ENCODE data around the gene OR51M1. TPM values are rescaled to one million over a fixed set of nuclear protein-coding genes. Genes with fewer than 3 reads are reported as not detected.
"Not testable (repeated sequence)": the region's sequence is repeated elsewhere in the genome, so short reads cannot be mapped to it uniquely, and the experiment has no call there.

The OR51M1 gene
- polyA plus RNA-seq, 2 of the 4 experiments (the other 2 are of a cell fraction) = not detected

DNA sequence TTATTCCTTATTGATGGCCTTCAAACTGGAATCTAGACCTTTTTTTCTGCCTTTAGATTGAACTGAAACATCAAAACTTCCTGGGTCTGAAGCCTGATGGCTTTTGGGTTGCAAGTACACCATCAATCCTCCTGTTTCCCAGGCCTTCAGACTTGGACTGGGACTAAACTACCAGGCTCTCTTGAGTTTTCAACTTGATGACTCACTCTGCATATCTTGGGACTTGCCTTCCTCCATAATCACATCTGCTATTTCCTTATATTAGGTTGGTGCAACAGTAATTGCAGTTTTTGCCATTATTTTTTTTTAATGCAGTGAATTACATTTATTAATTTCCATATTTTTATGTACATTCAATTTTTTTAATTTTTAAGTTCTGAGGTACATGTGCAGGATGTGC is 47.3 kb upstream of the OR51M1 start:
- no peak overlapping the region for H3K4me2 ChIP-seq
- FAIRE-seq (no peak), ATAC-seq (no peak), DNase-seq (ENCODE audit: low read depth in 1 of 2, low spot score in 1 of 2) (no peak)
- no peaks in the 10 kb centered on the region for H3K9me3 ChIP-seq
- no peak overlapping the region for H3K4me3 ChIP-seq
- no peak overlapping the region for H3K27ac ChIP-seq
- POLR2A ChIA-PET = no interaction called here
- CTCF ChIA-PET = interaction anchor here (0.7 kb wide), 1 partner anchor 128 kb away, joined by 3 read pairs; no protein-coding TSS in a partner anchor
- TF ChIP-seq, protein P1, sequence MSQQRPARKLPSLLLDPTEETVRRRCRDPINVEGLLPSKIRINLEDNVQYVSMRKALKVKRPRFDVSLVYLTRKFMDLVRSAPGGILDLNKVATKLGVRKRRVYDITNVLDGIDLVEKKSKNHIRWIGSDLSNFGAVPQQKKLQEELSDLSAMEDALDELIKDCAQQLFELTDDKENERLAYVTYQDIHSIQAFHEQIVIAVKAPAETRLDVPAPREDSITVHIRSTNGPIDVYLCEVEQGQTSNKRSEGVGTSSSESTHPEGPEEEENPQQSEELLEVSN (IDR thresholded peaks at IDR 0.05; ENCODE audit: borderline replicate concordance, low read depth) = no peak
- TF ChIP-seq, protein P2, sequence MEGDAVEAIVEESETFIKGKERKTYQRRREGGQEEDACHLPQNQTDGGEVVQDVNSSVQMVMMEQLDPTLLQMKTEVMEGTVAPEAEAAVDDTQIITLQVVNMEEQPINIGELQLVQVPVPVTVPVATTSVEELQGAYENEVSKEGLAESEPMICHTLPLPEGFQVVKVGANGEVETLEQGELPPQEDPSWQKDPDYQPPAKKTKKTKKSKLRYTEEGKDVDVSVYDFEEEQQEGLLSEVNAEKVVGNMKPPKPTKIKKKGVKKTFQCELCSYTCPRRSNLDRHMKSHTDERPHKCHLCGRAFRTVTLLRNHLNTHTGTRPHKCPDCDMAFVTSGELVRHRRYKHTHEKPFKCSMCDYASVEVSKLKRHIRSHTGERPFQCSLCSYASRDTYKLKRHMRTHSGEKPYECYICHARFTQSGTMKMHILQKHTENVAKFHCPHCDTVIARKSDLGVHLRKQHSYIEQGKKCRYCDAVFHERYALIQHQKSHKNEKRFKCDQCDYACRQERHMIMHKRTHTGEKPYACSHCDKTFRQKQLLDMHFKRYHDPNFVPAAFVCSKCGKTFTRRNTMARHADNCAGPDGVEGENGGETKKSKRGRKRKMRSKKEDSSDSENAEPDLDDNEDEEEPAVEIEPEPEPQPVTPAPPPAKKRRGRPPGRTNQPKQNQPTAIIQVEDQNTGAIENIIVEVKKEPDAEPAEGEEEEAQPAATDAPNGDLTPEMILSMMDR (IDR thresholded peaks at IDR 0.05) = no peak
- TF ChIP-seq ZFP36 (IDR thresholded peaks at IDR 0.05; ENCODE audit: borderline replicate concordance, partially characterized antibody) = no peak
- TF ChIP-seq ZSCAN20 (CRISPR knock-in tag; IDR thresholded peaks at IDR 0.05) = no peak
- TF ChIP-seq RAD21 (conservative IDR thresholded peaks at IDR 0.05 in 1 of 2, IDR thresholded peaks at IDR 0.05 in 1 of 2) = no peak
- no peak for TF ChIP-seq KDM5A (IDR thresholded peaks at IDR 0.05)
- TF ChIP-seq FOSL2 (IDR thresholded peaks at IDR 0.05) = no peak
- no peak for TF ChIP-seq FOSL2 (CRISPR knock-in tag; IDR thresholded peaks at IDR 0.05)
- no peak for TF ChIP-seq JUNB (IDR thresholded peaks at IDR 0.05)
- no peak for TF ChIP-seq HOXB5 (CRISPR knock-in tag; IDR thresholded peaks at IDR 0.05)
- no peak for TF ChIP-seq ZC3H11A (IDR thresholded peaks at IDR 0.05)
- TF ChIP-seq TFCP2L1 (CRISPR knock-in tag; IDR thresholded peaks at IDR 0.05) = no peak
- TF ChIP-seq NFE2L2 (conservative IDR thresholded peaks at IDR 0.05; ENCODE audit: low read length) = no peak
- no peak for TF ChIP-seq RNF2 (IDR thresholded peaks at IDR 0.05; ENCODE audit: borderline replicate concordance, low read depth)
- TF ChIP-seq ESRRA (IDR thresholded peaks at IDR 0.05; ENCODE audit: borderline replicate concordance, low read length) = no peak
- no peaks in the 10 kb centered on the region for H3K4me1 ChIP-seq

DNA sequence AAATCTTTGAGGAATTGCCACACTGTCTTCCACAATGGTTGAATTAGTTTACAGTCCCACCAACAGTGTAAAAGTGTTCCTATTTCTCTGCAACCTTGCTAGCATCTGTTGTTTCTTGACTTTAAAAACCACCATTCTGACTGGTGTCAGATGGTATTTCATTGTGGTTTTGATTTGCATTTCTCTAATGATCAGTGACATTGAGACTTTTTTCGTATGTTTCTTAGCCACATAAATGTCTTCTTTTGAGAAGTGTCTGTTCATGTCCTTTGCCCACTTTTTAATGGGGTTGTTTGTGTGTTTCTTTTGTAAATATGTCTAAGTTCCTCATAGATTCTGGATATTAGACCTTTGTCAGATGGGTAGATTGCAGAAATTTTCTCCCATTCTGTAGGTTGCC is 46.4 kb upstream of the OR51M1 start:
- CTCF ChIA-PET; POLR2A ChIA-PET; ATAC-seq; H3K4me3 ChIP-seq; H3K9me3 ChIP-seq; H3K4me1 ChIP-seq; DNase-seq (ENCODE audit: low read depth in 1 of 2, low spot score in 1 of 2); H3K27ac ChIP-seq; H3K4me2 ChIP-seq; FAIRE-seq: not testable (repeated sequence)
- WGBS (ENCODE audit: missing lambda C conversion rate) = 0% methylated on average over 1 of the region's 1 CpG

DNA sequence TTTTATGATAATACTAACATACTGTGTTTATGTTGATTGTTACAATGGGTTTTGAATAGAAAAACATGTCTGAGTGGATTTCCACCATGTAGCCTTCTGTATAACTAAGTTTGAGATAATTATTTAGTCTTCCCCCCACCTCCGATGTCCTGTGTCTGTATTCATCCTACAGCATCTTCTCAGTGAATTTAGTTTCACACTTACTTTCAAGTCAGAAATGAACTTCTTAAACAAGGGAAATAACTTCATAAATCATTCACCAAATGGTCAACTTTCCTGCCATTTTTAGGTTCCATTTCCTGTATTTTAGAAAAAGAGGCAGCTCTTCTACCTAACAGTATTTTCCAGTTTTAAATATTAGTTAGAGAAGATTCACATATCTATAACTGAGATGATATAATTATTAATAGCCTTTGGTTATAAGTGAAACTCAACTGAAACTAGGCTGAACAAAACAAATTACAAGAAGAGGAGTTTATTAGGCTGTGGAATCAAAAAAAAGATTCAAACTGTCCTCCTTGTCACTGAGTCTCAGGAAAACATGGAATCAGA is 43.8 kb upstream of the OR51M1 start:
- Histone ChIP-seq H3K4me2 (no peak overlapping the region), H3K9me3 (no peaks in the 10 kb centered on the region), H3K4me3 (no peak overlapping the region), H3K27ac (no peak overlapping the region), H3K4me1 (no peaks in the 10 kb centered on the region)
- DNase-seq (ENCODE audit: low read depth in 1 of 2, low spot score in 1 of 2) (no peak), ATAC-seq (no peak), FAIRE-seq (no peak)
- ChIA-PET CTCF (no interaction called here), POLR2A (no interaction called here)
- 45% methylated on average over 1 of the region's 1 CpG for WGBS (ENCODE audit: missing lambda C conversion rate)
- TF ChIP-seq RARB (CRISPR knock-in tag; IDR thresholded peaks at IDR 0.05) (no peak), MAZ (IDR thresholded peaks at IDR 0.05; ENCODE audit: borderline replicate concordance, low read depth, low read length) (no peak), JUN (IDR thresholded peaks at IDR 0.05) (no peak), NR3C1 (IDR thresholded peaks at IDR 0.05) (no peak), HOXB13 (CRISPR knock-in tag; IDR thresholded peaks at IDR 0.05; ENCODE audit: low read depth) (no peak), CBX2 (IDR thresholded peaks at IDR 0.05; ENCODE audit: borderline replicate concordance, low read depth) (no peak), CBX8 (IDR thresholded peaks at IDR 0.05) (no peak), MAFK (IDR thresholded peaks at IDR 0.05; ENCODE audit: partially characterized antibody) (no peak), ZNF302 (CRISPR knock-in tag; IDR thresholded peaks at IDR 0.05) (no peak), RFX5 (IDR thresholded peaks at IDR 0.05) (no peak), HOXB5 (CRISPR knock-in tag; IDR thresholded peaks at IDR 0.05) (no peak), NPAS2 (CRISPR knock-in tag; IDR thresholded peaks at IDR 0.05; ENCODE audit: borderline replicate concordance) (no peak), FOXS1 (CRISPR knock-in tag; IDR thresholded peaks at IDR 0.05) (no peak), MYC (IDR thresholded peaks at IDR 0.05; ENCODE audit: borderline replicate concordance, low read length) (no peak), NFE2L2 (conservative IDR thresholded peaks at IDR 0.05; ENCODE audit: low read length) (no peak)
- TF ChIP-seq, protein P3, sequence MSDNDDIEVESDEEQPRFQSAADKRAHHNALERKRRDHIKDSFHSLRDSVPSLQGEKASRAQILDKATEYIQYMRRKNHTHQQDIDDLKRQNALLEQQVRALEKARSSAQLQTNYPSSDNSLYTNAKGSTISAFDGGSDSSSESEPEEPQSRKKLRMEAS (IDR thresholded peaks at IDR 0.05) = no peak
- TF ChIP-seq, protein P4, sequence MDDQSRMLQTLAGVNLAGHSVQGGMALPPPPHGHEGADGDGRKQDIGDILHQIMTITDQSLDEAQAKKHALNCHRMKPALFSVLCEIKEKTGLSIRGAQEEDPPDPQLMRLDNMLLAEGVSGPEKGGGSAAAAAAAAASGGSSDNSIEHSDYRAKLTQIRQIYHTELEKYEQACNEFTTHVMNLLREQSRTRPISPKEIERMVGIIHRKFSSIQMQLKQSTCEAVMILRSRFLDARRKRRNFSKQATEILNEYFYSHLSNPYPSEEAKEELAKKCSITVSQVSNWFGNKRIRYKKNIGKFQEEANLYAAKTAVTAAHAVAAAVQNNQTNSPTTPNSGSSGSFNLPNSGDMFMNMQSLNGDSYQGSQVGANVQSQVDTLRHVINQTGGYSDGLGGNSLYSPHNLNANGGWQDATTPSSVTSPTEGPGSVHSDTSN (IDR thresholded peaks at IDR 0.05) = no peak
